ENCODE data around the gene SLC15A1.

GRCh38 chr13:98746968-98747367, 5.5 kb downstream of the SLC15A1 start:
- no peak for TF ChIP-seq CTCF (IDR thresholded peaks at IDR 0.05; ENCODE audit: insufficient read depth, low read length, poor library complexity, severe bottlenecking)
- no peak for TF ChIP-seq EZH2phosphoT487 (conservative IDR thresholded peaks at IDR 0.05; ENCODE audit: low read length)
